Measurements from ENCODE around the gene USP25. TPM values are rescaled to one million over a fixed set of nuclear protein-coding genes. Genes with fewer than 3 reads are reported as not detected.

USP25 gene
- total RNA-seq, 6 donors from 2014 or later = 44.1 to 120 (median 61.5) TPM

DNA sequence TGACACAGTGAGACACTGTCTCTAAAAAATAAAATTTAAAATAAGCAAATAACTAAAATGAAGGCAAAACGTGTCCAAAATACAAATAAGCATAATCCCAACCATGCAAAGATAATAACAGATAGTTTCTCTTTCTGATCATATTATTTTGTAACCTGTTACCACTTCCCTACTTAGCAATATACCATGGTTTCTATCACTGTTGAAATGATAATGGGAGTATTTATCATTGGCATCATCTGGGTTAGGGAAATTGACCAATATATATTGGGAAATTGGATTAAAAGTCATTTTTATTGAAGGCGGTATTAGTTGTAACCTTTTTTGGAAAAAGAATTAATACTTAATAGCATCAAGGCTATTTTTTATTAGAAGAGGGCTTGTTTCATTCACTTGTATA lies 47.0 kb downstream of the USP25 start:
- Histone ChIP-seq H3K27ac (no peak overlapping the region), H3K36me3 (peaks cover 0 to 6% (median 3%) of the 10 kb centered on the region in 4 donors), H3K4me3 (no peak overlapping the region), H3K27me3 (no peaks in the 10 kb centered on the region), H3K4me1 (peaks cover 0 to 8% (median 4%) of the 10 kb centered on the region in 4 donors), H3K9me3 (no peaks in the 10 kb centered on the region)
- DNase-seq (no peak), ATAC-seq (ENCODE audit: low FRiP score in 2 of 2) (no peak)
- TF ChIP-seq POLR2AphosphoS5 (IDR thresholded peaks at IDR 0.05) (no peak), EP300 (IDR thresholded peaks at IDR 0.05) (peak in 1 of 4 donors; percentile 3)
- WGBS, 2 donors = 74 to 86% methylated on average over 2 of the region's 2 CpGs

DNA sequence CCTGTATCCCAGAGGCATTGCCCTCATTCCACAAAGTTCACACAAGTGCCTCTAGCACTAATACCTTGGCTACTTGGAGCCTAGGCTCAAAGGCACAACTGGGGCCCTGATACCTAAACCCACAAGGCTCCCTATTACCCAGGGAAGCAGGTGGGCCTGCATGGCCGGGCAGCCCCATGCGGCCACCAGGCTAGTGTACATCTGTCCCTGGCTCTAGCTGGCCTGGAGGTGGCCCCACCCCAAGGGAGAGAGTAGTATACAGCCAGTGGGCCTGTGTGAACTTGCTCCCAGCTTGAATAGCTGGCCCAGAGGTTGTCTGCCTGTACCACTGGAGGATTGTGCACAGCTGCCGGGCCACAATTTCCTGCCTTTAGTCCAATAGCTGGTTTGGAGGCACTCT lies 52.2 kb downstream of the USP25 start:
- 96% methylated on average over 3 of the region's 3 CpGs; no CpG with 5 or more reads in 1 of the 2 donors for WGBS, 2 donors
- no peak overlapping the region for H3K27ac ChIP-seq
- peaks cover 0 to 15% (median 12%) of the 10 kb centered on the region in 4 donors for H3K36me3 ChIP-seq
- no peak for TF ChIP-seq POLR2AphosphoS5 (IDR thresholded peaks at IDR 0.05)
- no peak for TF ChIP-seq POLR2A (IDR thresholded peaks at IDR 0.05)
- TF ChIP-seq, protein P1, sequence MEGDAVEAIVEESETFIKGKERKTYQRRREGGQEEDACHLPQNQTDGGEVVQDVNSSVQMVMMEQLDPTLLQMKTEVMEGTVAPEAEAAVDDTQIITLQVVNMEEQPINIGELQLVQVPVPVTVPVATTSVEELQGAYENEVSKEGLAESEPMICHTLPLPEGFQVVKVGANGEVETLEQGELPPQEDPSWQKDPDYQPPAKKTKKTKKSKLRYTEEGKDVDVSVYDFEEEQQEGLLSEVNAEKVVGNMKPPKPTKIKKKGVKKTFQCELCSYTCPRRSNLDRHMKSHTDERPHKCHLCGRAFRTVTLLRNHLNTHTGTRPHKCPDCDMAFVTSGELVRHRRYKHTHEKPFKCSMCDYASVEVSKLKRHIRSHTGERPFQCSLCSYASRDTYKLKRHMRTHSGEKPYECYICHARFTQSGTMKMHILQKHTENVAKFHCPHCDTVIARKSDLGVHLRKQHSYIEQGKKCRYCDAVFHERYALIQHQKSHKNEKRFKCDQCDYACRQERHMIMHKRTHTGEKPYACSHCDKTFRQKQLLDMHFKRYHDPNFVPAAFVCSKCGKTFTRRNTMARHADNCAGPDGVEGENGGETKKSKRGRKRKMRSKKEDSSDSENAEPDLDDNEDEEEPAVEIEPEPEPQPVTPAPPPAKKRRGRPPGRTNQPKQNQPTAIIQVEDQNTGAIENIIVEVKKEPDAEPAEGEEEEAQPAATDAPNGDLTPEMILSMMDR (IDR thresholded peaks at IDR 0.05) = no peak
- TF ChIP-seq EP300 (IDR thresholded peaks at IDR 0.05) = no peak
- no peaks in the 10 kb centered on the region for H3K27me3 ChIP-seq
- no peak overlapping the region for H3K4me3 ChIP-seq
- peak in 1 of 2 donors; percentile 25 for DNase-seq
- H3K9me3 ChIP-seq = no peaks in the 10 kb centered on the region
- peaks cover 0 to under 1% (median 0%) of the 10 kb centered on the region in 4 donors for H3K4me1 ChIP-seq
- ATAC-seq (ENCODE audit: low FRiP score in 2 of 2) = no peak

DNA sequence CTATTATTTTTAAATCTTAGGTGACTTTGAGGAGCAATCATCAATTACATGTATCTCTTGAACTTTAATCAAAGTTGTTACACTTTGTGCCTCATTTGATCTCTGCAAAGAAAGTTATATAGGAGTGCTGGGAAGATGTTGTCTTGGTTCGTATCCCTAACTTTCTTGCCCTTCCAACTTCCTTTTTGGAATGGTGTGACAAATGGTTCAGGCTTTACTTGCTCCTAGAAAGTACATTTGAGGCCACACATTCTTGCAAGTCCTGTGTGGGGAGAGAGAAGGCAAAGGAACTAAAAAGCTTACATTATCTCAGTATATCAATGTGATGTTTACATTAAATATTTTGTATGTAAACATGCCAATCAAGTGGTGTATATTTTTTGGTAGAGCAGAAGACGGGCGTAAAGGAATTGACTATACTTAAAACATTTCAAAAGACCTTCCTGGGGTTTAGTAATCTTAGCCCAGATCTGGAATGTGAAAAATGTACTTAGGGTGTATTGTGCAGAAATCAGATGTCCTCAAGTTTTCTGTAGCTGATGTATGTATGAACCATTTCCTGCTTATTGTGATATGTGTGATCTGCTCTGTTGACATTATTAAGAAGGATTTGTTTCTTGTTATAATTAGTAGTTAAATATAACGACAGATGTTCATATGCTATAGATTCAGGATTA lies 59.2 kb downstream of the USP25 start:
- Histone ChIP-seq H3K4me3 (no peak overlapping the region), H3K4me1 (peaks cover 4 to 22% (median 9%) of the 10 kb centered on the region in 4 donors), H3K36me3 (no peaks in the 10 kb centered on the region), H3K27ac (peak overlapping the region in 2 of 4 donors; percentile 5 to 49), H3K9me3 (no peaks in the 10 kb centered on the region), H3K27me3 (no peaks in the 10 kb centered on the region)
- ATAC-seq (ENCODE audit: low FRiP score in 2 of 2) = no peak
- 40 to 45% methylated on average over 4 of the region's 4 CpGs for WGBS, 2 donors
- DNase-seq = no peak
- TF ChIP-seq, protein P1 (IDR thresholded peaks at IDR 0.05) = no peak
- TF ChIP-seq POLR2AphosphoS5 (IDR thresholded peaks at IDR 0.05) (no peak), POLR2A (IDR thresholded peaks at IDR 0.05) (no peak), EP300 (IDR thresholded peaks at IDR 0.05) (no peak)

DNA sequence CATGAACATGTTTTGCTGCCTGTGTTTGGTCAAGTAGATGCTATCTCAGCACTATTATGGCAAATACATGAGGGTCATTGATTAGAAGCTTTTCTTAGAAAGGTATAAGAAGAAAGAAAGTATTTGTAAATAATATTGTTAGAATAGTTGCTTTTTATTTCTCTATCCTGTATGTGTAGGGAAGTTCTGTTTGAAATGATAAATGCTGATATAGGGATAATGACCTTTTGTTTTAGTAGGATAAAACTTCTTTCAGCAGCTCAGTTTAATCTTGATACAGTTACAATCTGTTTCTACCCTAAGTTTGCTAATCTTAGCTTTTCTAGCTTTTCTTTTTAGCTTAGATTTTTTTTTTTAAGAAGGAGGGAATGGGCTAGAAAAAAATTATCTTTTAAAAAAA lies 63.3 kb downstream of the USP25 start:
- Histone ChIP-seq H3K27ac (no peak overlapping the region), H3K4me3 (no peak overlapping the region), H3K9me3 (no peaks in the 10 kb centered on the region), H3K27me3 (no peaks in the 10 kb centered on the region), H3K36me3 (no peaks in the 10 kb centered on the region), H3K4me1 (peaks cover 6 to 21% (median 11%) of the 10 kb centered on the region in 4 donors)
- TF ChIP-seq POLR2AphosphoS5 (IDR thresholded peaks at IDR 0.05) (no peak), POLR2A (IDR thresholded peaks at IDR 0.05) (no peak), EP300 (IDR thresholded peaks at IDR 0.05) (no peak)
- TF ChIP-seq, protein P1 (IDR thresholded peaks at IDR 0.05) = no peak
- ATAC-seq (ENCODE audit: low FRiP score in 2 of 2) (no peak), DNase-seq (no peak)

DNA sequence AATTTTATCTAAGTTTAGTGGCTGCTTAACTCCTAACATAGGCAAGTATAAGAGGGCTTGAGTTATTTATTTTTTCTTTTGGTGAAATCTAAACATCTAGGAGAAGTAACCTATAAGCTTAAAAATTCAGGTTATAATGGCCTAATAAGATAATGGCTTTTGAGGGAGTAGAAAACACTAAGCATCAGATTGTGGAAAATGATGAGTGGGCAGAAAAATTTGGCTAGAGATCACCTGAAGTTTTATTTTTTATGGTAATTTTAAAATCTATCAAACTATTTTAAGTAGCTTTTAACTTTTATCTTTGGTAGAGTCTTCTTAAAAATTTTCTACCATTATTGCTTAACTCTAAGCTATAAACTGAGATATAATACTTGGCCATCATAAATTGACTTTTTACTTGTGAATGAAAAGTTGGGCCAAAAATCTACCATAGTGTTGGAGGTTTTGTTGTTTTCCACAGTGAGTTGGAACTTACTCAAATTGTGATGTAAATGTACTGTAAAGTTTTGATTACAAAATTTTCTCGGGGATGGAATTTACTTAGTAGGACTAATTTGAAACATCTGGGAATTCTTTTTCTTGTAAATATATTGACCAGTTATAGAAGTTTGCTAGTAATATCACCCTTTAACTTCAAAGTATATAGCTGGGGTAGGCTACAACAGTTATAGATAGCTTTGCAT lies 63.9 kb downstream of the USP25 start:
- WGBS, 2 donors = 64 to 71% methylated on average over 1 of the region's 1 CpG
- DNase-seq (no peak), ATAC-seq (ENCODE audit: low FRiP score in 2 of 2) (no peak)
- Histone ChIP-seq H3K4me1 (peaks cover 6 to 17% (median 8%) of the 10 kb centered on the region in 4 donors), H3K4me3 (no peak overlapping the region), H3K27me3 (no peaks in the 10 kb centered on the region), H3K9me3 (no peaks in the 10 kb centered on the region), H3K36me3 (no peaks in the 10 kb centered on the region), H3K27ac (no peak overlapping the region)
- TF ChIP-seq POLR2AphosphoS5 (IDR thresholded peaks at IDR 0.05) = no peak
